Neuronal stem cell (in vitro differentiated cells): ENCODE measurements around the gene TUBGCP3.

Experiments used
- DNase-seq: peaks from one replicate; pipeline ENCODE4 v3.0.0-alpha.2; 2013; ENCODE audit warnings: low spot score
- H2AFZ ChIP-seq: one replicate; pipeline ENCODE4 v1.6.1; 2013; ENCODE audit warnings: mild to moderate bottlenecking, low read length, inconsistent platforms
- H2AK5ac ChIP-seq: 2 replicates; pipeline ENCODE4 v1.6.1; 2013; ENCODE audit warnings: low read depth, mild to moderate bottlenecking, inconsistent platforms, low read length, moderate library complexity, mixed read lengths
- H2BK120ac ChIP-seq: 2 replicates; pipeline ENCODE4 v1.6.1; 2013; ENCODE audit warnings: low read depth, mild to moderate bottlenecking, inconsistent platforms, low read length, moderate library complexity, mixed read lengths
- H2BK12ac ChIP-seq: one replicate; pipeline ENCODE4 v1.6.1; 2013; ENCODE audit warnings: low read length, inconsistent platforms
- H2BK15ac ChIP-seq: 2 replicates; pipeline ENCODE4 v1.6.1; 2013; ENCODE audit warnings: mild to moderate bottlenecking, low read length, inconsistent platforms, mixed read lengths
- H2BK5ac ChIP-seq: one replicate; pipeline ENCODE4 v1.6.1; 2013; ENCODE audit warnings: inconsistent platforms, mild to moderate bottlenecking, low read length, moderate library complexity
- H3K14ac ChIP-seq: one replicate; pipeline ENCODE4 v1.6.1; 2013; ENCODE audit warnings: low read length, inconsistent platforms
- H3K18ac ChIP-seq: 2 replicates; pipeline ENCODE4 v1.6.1; 2013; ENCODE audit warnings: low read length, inconsistent platforms
- H3K23ac ChIP-seq: 2 replicates; pipeline ENCODE4 v1.6.1; 2013; ENCODE audit warnings: low read depth, mild to moderate bottlenecking, mixed read lengths, low read length, inconsistent platforms; ENCODE audit not compliant: poor library complexity
- H3K27ac ChIP-seq: replicated peaks from 3 replicates; pipeline ENCODE4 v1.5.1; 2013; ENCODE audit warnings: low read length, inconsistent platforms
- H3K27me3 ChIP-seq, 3 experiments: 2 replicates each; pipeline ENCODE4 v1.6.1; 2013; ENCODE audit warnings: low read length in 3 of 3, mild to moderate bottlenecking in 2 of 3, inconsistent platforms in 1 of 3, low read depth in 1 of 3, mixed read lengths in 1 of 3, moderate library complexity in 1 of 3; ENCODE audit not compliant: control insufficient read depth in 3 of 3, insufficient read depth in 3 of 3
- H3K36me3 ChIP-seq, 2 donors: replicated peaks in 1 of 2; 2 replicates each; pipeline ENCODE4 v1.6.1; 2013; ENCODE audit warnings: low read length in 2 of 2; ENCODE audit not compliant: control insufficient read depth in 2 of 2, insufficient read depth in 2 of 2
- H3K4ac ChIP-seq: 2 replicates; pipeline ENCODE4 v1.6.1; 2013; ENCODE audit warnings: inconsistent platforms, mild to moderate bottlenecking, low read length, moderate library complexity
- H3K4me1 ChIP-seq, 2 donors: 1 replicate in 1 of 2; 2 replicates in 1 of 2; pipeline ENCODE4 v1.6.1; 2013; ENCODE audit warnings: low read length in 2 of 2, low read depth in 1 of 2; ENCODE audit not compliant: control insufficient read depth in 2 of 2, insufficient read depth in 1 of 2
- H3K4me2 ChIP-seq: one replicate; pipeline ENCODE4 v1.6.1; 2013; ENCODE audit warnings: mild to moderate bottlenecking, low read length, inconsistent platforms; ENCODE audit not compliant: insufficient read depth, poor library complexity, severe bottlenecking
- H3K4me3 ChIP-seq, 2 donors: 2 replicates each; pipeline ENCODE4 v1.5.1; 2013; ENCODE audit warnings: low read length in 2 of 2, mild to moderate bottlenecking in 2 of 2, inconsistent platforms in 1 of 2, moderate library complexity in 1 of 2
- H3K79me1 ChIP-seq: one replicate; pipeline ENCODE4 v1.6.1; 2013; ENCODE audit warnings: low read depth, mild to moderate bottlenecking, inconsistent platforms, low read length, moderate library complexity
- H3K9ac ChIP-seq: one replicate; pipeline ENCODE4 v1.6.1; 2013; ENCODE audit warnings: mild to moderate bottlenecking, low read depth, low read length, inconsistent platforms; ENCODE audit not compliant: poor library complexity
- H3K9me3 ChIP-seq, 2 donors: replicated peaks in 1 of 2; 2 replicates each; pipeline versions ENCODE3 to v1.6.1; 2013; ENCODE audit warnings: low read length in 2 of 2, mild to moderate bottlenecking in 2 of 2, inconsistent platforms in 1 of 2, low read depth in 1 of 2, mixed read lengths in 1 of 2, moderate library complexity in 1 of 2; ENCODE audit not compliant: control insufficient read depth in 2 of 2, insufficient read depth in 1 of 2
- H4K8ac ChIP-seq: one replicate; pipeline ENCODE4 v1.6.1; 2013; ENCODE audit warnings: low read depth, mild to moderate bottlenecking, inconsistent platforms, low read length, moderate library complexity
- H4K91ac ChIP-seq: one replicate; pipeline ENCODE4 v1.6.1; 2013; ENCODE audit warnings: low read length, low read depth, mild to moderate bottlenecking, inconsistent platforms; ENCODE audit not compliant: poor library complexity
- WGBS, 2 donors: extraction: QIAGEN DNeasy Blood & Tissue Kit; methylation state at CpG; one replicate each; pipeline ENCODE4 v1.1.7; 2013; ENCODE audit warnings: missing lambda C conversion rate in 2 of 2, mixed read lengths in 1 of 2; ENCODE audit not compliant: insufficient read length in 2 of 2, insufficient replicate concordance in 1 of 2; ENCODE audit errors: extremely low coverage in 2 of 2; 5-methylcytosine and 5-hydroxymethylcytosine counted together

The TUBGCP3 gene

GRCh38 chr13:112579310-112579843 is 8.6 kb downstream of the TUBGCP3 start:
- Histone ChIP-seq H2BK12ac (no peak overlapping the region), H3K9ac (no peak overlapping the region), H2BK5ac (no peak overlapping the region), H4K8ac (no peak overlapping the region), H3K14ac (peak overlapping the region; percentile 91), H2AK5ac (no peak overlapping the region), H3K36me3 (peaks cover 4 to 17% of the 10 kb centered on the region in 2 donors), H3K4ac (no peak overlapping the region), H2BK15ac (no peak overlapping the region), H4K91ac (no peak overlapping the region), H3K27me3 (no peaks in the 10 kb centered on the region), H3K27ac (no peak overlapping the region), H3K23ac (peak overlapping the region; percentile 44), H3K18ac (no peak overlapping the region), H3K4me3 (no peak overlapping the region), H3K4me1 (no peaks in the 10 kb centered on the region), H2BK120ac (no peak overlapping the region), H2AFZ (no peak overlapping the region), H3K79me1 (peaks cover 17% of the 10 kb centered on the region), H3K4me2 (no peak overlapping the region), H3K9me3 (peaks cover 4 to 15% of the 10 kb centered on the region in 2 donors)
- DNase-seq: no peak
- no CpG with 5 or more reads among the region's 18 CpGs for WGBS, 2 donors

GRCh38 chr13:112576768-112577167 is 11.2 kb downstream of the TUBGCP3 start:
- Histone ChIP-seq H3K4me3 (no peak overlapping the region), H3K9me3 (peaks cover 2 to 15% of the 10 kb centered on the region in 2 donors), H3K18ac (no peak overlapping the region), H3K9ac (no peak overlapping the region), H3K27ac (no peak overlapping the region), H4K8ac (no peak overlapping the region), H3K4me2 (no peak overlapping the region), H3K36me3 (peaks cover 0 to 2% of the 10 kb centered on the region in 2 donors), H2BK12ac (no peak overlapping the region), H3K4ac (no peak overlapping the region), H2BK5ac (no peak overlapping the region), H2BK120ac (no peak overlapping the region), H2BK15ac (no peak overlapping the region), H3K4me1 (no peaks in the 10 kb centered on the region), H3K27me3 (no peaks in the 10 kb centered on the region), H3K23ac (no peak overlapping the region), H2AK5ac (no peak overlapping the region), H2AFZ (no peak overlapping the region), H3K79me1 (peaks cover 16% of the 10 kb centered on the region), H3K14ac (no peak overlapping the region), H4K91ac (no peak overlapping the region)
- no peak for DNase-seq

GRCh38 chr13:112576191-112576590 is 11.8 kb downstream of the TUBGCP3 start:
- Histone ChIP-seq H2BK120ac (no peak overlapping the region), H3K18ac (no peak overlapping the region), H2BK5ac (no peak overlapping the region), H2BK12ac (no peak overlapping the region), H4K91ac (no peak overlapping the region), H3K27ac (no peak overlapping the region), H4K8ac (no peak overlapping the region), H3K4me2 (no peak overlapping the region), H3K9ac (no peak overlapping the region), H2BK15ac (no peak overlapping the region), H3K14ac (no peak overlapping the region), H3K9me3 (peaks cover 2 to 15% of the 10 kb centered on the region in 2 donors), H3K27me3 (no peaks in the 10 kb centered on the region), H3K23ac (no peak overlapping the region), H3K4me3 (no peak overlapping the region), H2AK5ac (no peak overlapping the region), H3K79me1 (peaks cover 16% of the 10 kb centered on the region), H3K4me1 (no peaks in the 10 kb centered on the region), H3K4ac (no peak overlapping the region), H2AFZ (no peak overlapping the region), H3K36me3 (no peaks in the 10 kb centered on the region)
- DNase-seq: no peak
- WGBS, 2 donors: no CpG with 5 or more reads among the region's 4 CpGs

GRCh38 chr13:112575675-112576074 is 12.3 kb downstream of the TUBGCP3 start:
- Histone ChIP-seq H3K14ac (no peak overlapping the region), H3K9me3 (peaks cover 2 to 15% of the 10 kb centered on the region in 2 donors), H2BK15ac (no peak overlapping the region), H3K4ac (no peak overlapping the region), H4K8ac (no peak overlapping the region), H4K91ac (no peak overlapping the region), H3K23ac (no peak overlapping the region), H3K27me3 (no peaks in the 10 kb centered on the region), H2BK120ac (no peak overlapping the region), H2AK5ac (no peak overlapping the region), H3K4me1 (no peaks in the 10 kb centered on the region), H3K36me3 (no peaks in the 10 kb centered on the region), H2BK12ac (no peak overlapping the region), H3K18ac (no peak overlapping the region), H3K79me1 (peaks cover 16% of the 10 kb centered on the region), H3K4me2 (no peak overlapping the region), H3K9ac (no peak overlapping the region), H3K27ac (no peak overlapping the region), H2BK5ac (no peak overlapping the region), H3K4me3 (no peak overlapping the region), H2AFZ (no peak overlapping the region)
- no CpG with 5 or more reads among the region's 5 CpGs for WGBS, 2 donors
- no peak for DNase-seq
